Stimulated activated CD4-positive, alpha-beta T cell treated with anti-CD3 and anti-CD28 coated beads, TNF-alpha, amount 100 ng/mL, for 4 hours (primary cell): Measurements from ENCODE around the gene MLST8.
"Not testable (repeated sequence)": the region's sequence is repeated elsewhere in the genome, so short reads cannot be mapped to it uniquely, and the experiment has no call there.

ENCODE experiments used
- DNase-seq, 3 experiments: peaks; one replicate each; pipeline ENCODE4 v3.0.0-alpha.2; 2020; ENCODE audit warnings: low read depth in 3 of 3

Gene MLST8

GRCh38 chr16:2190002-2190658 is 15.1 kb upstream of the MLST8 start:
- DNase-seq, result no peak

GRCh38 chr16:2190659-2191445 is 14.4 kb upstream of the MLST8 start:
- DNase-seq, result no peak

- DNase-seq, result no peak
These were observed 13.9 kb upstream of the MLST8 start for GRCh38 chr16:2191446-2191706.

- DNase-seq, result no peak
These were observed 11.0 kb upstream of the MLST8 start for GRCh38 chr16:2194166-2194834.

GRCh38 chr16:2194852-2195321 is 10.4 kb upstream of the MLST8 start:
- DNase-seq, result peak in 1 of 3 experiments; percentile 23

GRCh38 chr16:2195322-2196161 is 9.7 kb upstream of the MLST8 start:
- DNase-seq, result no peak

- no peak for DNase-seq
These were observed 8.9 kb upstream of the MLST8 start, which contains the start of gene CASKIN1 for GRCh38 chr16:2196162-2196980. Gene CASKIN1 (minus strand): TSS chr16:2196605. CDS start chr16:2196432, 173 bp downstream.

GRCh38 chr16:2196981-2197511 is 8.2 kb upstream of the MLST8 start:
- DNase-seq, result no peak

- DNase-seq, result no peak
These were observed 7.5 kb upstream of the MLST8 start for GRCh38 chr16:2197765-2198164.

GRCh38 chr16:2198283-2198682 is 7.0 kb upstream of the MLST8 start:
- no peak for DNase-seq

- DNase-seq, result no peak
These were observed 6.2 kb upstream of the MLST8 start for GRCh38 chr16:2199095-2199494.

GRCh38 chr16:2199621-2200139 is 5.6 kb upstream of the MLST8 start:
- no peak for DNase-seq

- no peak for DNase-seq
These were observed 4.9 kb upstream of the MLST8 start for GRCh38 chr16:2200313-2200712.

GRCh38 chr16:2203119-2203688 is 2.0 kb upstream of the MLST8 start:
- not testable (repeated sequence) for DNase-seq

GRCh38 chr16:2204416-2205103 is 694 bp upstream of the MLST8 start:
- no peak for DNase-seq

- no peak for DNase-seq
These were observed 686 bp downstream of the MLST8 start for GRCh38 chr16:2205967-2206313.

- no peak for DNase-seq
These were observed 1.1 kb downstream of the MLST8 start for GRCh38 chr16:2206420-2206779.

- no peak for DNase-seq
These were observed 1.7 kb downstream of the MLST8 start for GRCh38 chr16:2206780-2207433.

GRCh38 chr16:2207872-2208271 is 2.6 kb downstream of the MLST8 start:
- DNase-seq, result no peak
